ENCODE data around the gene FSTL4.
A peak's percentile ranks its signal among the peaks of the same experiment; 100 is the strongest.

The FSTL4 gene

DNA sequence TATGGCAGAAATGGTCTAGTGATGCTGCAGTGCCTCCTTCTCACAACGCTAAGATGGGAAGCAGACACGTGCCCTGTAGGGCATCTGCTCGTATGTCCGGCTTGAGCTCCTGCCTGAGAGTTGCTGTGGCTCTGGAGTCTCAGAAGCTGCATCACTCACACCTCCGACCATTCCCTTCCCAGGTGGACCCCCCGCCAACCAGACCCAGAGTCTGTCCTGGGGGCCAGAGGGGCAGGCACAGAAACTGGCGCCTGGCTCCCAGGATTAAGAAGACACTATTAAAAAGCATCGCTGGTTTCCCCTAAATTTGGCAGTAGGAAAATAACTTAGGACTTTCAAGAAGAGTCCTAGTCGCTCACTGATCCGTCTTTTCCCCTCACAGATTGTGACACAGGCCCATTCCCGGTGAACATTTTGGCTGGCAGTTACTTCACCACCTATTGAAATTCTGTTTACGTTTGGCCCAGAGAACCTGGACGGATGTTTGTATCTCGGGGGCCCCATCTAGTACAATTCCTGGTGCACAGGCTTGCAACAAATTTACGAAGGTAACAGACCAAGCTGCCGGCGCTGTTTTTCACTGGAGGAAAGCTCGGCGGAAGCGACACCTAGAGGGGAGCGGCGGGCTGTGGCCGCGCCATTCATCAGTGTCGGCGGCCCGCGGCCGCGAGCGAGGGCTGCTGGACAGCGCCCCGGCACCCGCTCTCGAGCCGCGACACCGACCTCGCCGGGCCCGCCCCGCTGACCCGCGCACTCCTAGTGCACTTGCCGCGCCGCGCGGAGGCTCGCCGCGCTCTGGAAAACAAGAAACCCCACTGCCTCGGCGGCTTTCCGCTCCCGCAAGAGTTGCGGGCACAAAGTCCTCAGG lies 1.6 kb downstream of the FSTL4 start:
- DNase-seq (ENCODE audit: low read depth): peak; percentile 39

GRCh38 chr5:133607451-133607850 lies 4.9 kb downstream of the FSTL4 start:
- DNase-seq (ENCODE audit: low read depth): no peak

- DNase-seq (ENCODE audit: low read depth): no peak
Measured at GRCh38 chr5:133606835-133607234, 5.5 kb downstream of the FSTL4 start.

GRCh38 chr5:133605323-133605722 lies 7.0 kb downstream of the FSTL4 start:
- no peak for DNase-seq (ENCODE audit: low read depth)

DNA sequence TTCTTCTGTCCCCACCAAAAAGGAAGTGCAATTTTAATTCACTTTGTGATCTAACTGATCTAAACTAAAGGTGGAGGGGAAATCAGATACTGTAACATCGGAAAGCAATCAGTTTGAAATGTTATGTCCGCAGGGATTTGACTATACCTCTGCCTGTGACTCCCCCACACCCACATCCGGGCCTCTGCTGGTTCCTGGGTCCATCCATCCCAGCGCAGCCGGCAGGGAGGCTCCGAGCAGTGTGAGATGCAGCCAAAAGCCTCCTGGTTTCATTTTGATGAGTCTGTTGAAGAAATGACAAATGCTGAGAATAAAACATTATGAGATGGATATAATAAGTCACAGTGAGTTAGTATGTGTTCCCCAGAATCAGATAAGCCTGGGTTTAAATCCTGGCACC lies 8.6 kb downstream of the FSTL4 start:
- DNase-seq (ENCODE audit: low read depth): no peak

- no peak for DNase-seq (ENCODE audit: low read depth)
Measured at GRCh38 chr5:133602835-133603380, 9.4 kb downstream of the FSTL4 start.

- DNase-seq (ENCODE audit: low read depth): no peak
Measured at GRCh38 chr5:133599600-133599999, 12.7 kb downstream of the FSTL4 start.

GRCh38 chr5:133599044-133599443 lies 13.3 kb downstream of the FSTL4 start:
- no peak for DNase-seq (ENCODE audit: low read depth)

GRCh38 chr5:133596049-133596448 lies 16.3 kb downstream of the FSTL4 start:
- no peak for DNase-seq (ENCODE audit: low read depth)

DNA sequence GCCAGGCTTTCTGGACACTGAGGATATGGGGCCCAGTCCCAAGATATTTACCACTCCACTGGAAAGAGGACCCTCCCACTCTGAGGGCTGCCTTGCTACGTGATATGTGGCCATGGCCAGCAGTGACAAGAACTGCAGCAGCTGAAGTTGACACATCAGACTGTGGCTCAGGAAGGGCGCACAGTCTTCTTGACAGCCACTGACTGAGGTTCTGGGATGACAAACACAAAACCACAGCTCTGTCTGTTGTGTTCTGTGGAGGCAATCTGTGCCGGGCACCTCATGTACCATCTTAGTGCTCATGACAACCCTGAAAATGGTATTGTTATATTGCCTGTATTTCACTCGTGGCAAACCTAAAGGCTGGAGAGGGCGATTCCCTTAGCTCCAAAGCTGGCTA lies 16.9 kb downstream of the FSTL4 start:
- no peak for DNase-seq (ENCODE audit: low read depth)

GRCh38 chr5:133589286-133589685 lies 23.1 kb downstream of the FSTL4 start:
- no peak for DNase-seq (ENCODE audit: low read depth)

DNA sequence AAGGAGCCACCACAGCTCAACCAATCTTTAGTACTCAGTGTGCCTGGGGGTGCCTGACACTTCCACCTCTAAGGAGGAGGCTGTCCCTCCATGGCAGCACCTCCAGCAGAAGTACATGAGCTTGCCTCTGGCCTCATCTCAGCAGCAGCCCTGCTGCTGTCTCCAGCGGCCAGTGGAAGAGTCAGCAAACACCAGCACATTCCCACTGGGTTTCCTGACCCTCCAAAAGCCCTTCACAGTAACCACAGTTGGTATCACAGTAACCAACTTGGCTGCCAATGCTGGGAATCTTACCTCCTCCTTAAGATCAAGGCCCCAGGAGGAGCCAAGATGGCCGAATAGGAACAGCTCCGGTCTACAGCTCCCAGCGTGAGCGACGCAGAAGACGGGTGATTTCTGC lies 29.4 kb downstream of the FSTL4 start:
- no peak for DNase-seq (ENCODE audit: low read depth)

- DNase-seq (ENCODE audit: low read depth): no peak
Measured at GRCh38 chr5:133581918-133582317, 30.4 kb downstream of the FSTL4 start.

- DNase-seq (ENCODE audit: low read depth): no peak
Measured at GRCh38 chr5:133581348-133581747, 31.0 kb downstream of the FSTL4 start.

- no peak for DNase-seq (ENCODE audit: low read depth)
Measured at GRCh38 chr5:133580618-133581017, 31.7 kb downstream of the FSTL4 start.

- no peak for DNase-seq (ENCODE audit: low read depth)
Measured at GRCh38 chr5:133579766-133580165, 32.6 kb downstream of the FSTL4 start.

DNA sequence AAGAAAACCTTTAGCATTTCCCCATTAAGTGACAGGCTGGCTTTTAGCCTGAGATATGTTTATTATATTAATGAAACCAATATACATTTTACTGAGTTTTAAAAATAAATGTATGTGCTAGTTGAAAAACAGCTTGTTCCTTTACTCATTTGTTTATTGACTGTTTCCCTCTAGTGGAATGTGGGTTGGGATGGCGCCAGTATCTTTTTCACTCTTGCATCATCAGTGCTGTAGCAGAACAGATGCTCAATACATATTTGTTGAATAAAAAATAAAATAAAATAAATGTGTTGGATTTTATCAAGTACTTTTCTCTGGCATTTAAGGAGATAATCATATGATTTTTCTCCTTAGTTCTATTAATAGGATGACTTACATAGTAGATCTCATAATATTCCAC lies 43.0 kb downstream of the FSTL4 start:
- no peak for DNase-seq (ENCODE audit: low read depth)

- peak; percentile 7 for DNase-seq (ENCODE audit: low read depth)
Measured at GRCh38 chr5:133565993-133566392, 46.3 kb downstream of the FSTL4 start.

DNA sequence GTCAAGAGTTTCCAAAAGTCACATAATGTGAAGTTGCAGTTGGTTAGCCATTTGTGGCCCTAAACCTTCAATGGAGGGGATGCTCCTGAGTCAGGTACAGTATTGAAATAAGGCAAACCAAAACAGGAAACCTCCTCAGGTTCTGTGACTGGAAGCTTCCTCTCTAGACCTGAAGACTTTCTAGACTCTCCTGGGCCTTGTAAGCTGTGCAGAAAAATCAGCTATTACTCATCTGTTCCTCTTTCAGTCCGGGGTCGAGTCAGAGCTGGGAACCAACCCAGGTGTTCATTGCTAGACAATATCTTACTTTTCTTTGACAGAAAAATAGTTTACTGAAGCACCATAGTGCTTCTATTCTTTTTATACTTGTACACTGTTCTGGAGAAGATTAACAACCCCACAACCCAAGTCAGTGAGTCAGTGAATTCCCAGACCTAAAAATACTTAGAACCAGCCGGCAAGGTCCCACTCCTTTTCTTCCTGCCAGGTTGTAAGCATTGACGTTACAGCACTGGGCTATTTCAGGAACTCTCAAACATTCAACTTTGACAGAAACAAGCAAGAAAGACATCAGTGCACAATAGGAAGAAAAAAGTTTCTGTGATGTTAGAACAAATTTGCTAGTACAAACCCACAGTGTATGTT lies 47.3 kb downstream of the FSTL4 start:
- DNase-seq (ENCODE audit: low read depth): no peak

GRCh38 chr5:133562554-133562953 lies 49.8 kb downstream of the FSTL4 start:
- no peak for DNase-seq (ENCODE audit: low read depth)

DNA sequence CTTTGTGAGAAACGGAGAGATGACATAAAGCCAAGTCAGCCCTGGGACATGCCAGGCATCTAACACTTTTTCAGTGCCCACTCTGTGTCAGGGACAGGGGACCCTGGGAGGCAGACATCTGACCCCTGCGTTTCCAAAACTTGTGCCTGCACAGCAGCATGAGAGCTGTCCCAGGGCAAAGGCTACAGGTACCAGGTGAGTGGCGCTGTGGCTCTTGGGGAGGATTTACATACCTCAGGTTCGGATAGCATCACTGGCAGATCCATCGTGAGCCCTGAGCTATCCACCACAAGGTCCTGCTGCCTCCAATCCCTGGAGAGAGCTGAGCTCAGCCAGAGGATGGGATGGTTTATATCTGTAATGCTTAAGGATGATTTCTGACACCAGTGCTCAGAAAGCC lies 52.4 kb downstream of the FSTL4 start:
- DNase-seq (ENCODE audit: low read depth): no peak

DNA sequence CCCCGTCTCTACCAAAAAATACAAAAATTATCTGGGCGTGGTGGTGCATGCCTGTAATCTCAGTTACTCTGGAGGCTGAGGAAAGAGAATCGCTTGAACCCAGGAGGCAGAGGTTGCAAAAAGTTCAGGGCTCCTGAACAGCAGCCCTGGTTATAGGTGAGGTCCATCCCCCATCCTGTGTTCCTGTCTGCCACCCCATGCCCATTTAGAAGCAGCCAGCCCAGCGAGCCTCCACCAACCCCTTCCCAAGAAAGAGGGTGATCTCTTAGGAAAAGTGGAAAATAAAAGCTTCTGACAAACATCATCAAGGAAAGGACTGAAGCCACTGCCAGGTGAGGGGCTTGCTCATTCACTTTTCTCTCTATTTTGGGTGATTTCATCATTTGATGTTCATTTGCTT lies 55.8 kb downstream of the FSTL4 start:
- DNase-seq (ENCODE audit: low read depth): no peak

DNA sequence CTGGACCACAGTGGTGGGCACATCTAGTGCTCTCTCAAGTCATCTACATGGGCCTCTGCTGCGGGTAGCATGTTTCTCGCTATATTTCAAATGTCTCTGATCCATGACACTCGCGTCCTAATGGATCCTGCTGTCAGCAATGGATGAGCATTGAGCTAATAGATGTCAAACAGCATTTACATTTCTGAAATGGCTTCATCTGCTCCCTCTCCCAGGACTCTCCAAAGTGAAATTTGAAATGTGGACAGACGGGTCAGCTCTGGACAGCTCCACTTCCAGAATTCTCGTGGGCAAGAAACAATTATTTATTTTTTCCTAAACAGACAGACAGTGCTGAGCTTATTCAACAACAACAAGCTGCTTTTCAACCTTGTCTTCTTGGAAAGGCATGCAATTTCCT lies 58.1 kb downstream of the FSTL4 start:
- DNase-seq (ENCODE audit: low read depth): no peak

Measured in activated T-cell treated with anti-CD3 and anti-CD28 coated beads for 48 hours (primary cell).